Fibroblast of lung (primary cell): Measurements from ENCODE around the gene POTEJ. TPM values are rescaled to one million over a fixed set of nuclear protein-coding genes. Genes with fewer than 3 reads are reported as not detected.
"Not testable (repeated sequence)": the region's sequence is repeated elsewhere in the genome, so short reads cannot be mapped to it uniquely, and the experiment has no call there.

Source experiments
- DNase-seq, 2 donors: peaks; one replicate each; pipeline versions ENCODE4 v3.0.0 to v3.0.0-alpha.2; 2010; ENCODE audit warnings: low read depth in 2 of 2
- H2AFZ ChIP-seq: 2 replicates; pipeline ENCODE4 v1.5.1; 2012; ENCODE audit warnings: low read length, control low read depth, inconsistent platforms
- H3K27ac ChIP-seq: 2 replicates; pipeline ENCODE4 v1.5.1; 2011; ENCODE audit warnings: low read length, control low read depth; ENCODE audit not compliant: insufficient read depth
- H3K27me3 ChIP-seq: 2 replicates; pipeline ENCODE4 v1.5.1; 2011; ENCODE audit warnings: mild to moderate bottlenecking, low read length; ENCODE audit not compliant: control insufficient read depth, insufficient read depth
- H3K36me3 ChIP-seq: 2 replicates; pipeline ENCODE4 v1.5.1; 2011; ENCODE audit warnings: low read length; ENCODE audit not compliant: control insufficient read depth, insufficient read depth
- H3K4me1 ChIP-seq: 2 replicates; pipeline ENCODE4 v1.5.1; 2011; ENCODE audit warnings: low read length; ENCODE audit not compliant: control insufficient read depth, insufficient read depth; ENCODE audit errors: extremely low read depth
- H3K4me2 ChIP-seq: 2 replicates; pipeline ENCODE4 v1.5.1; 2011; ENCODE audit warnings: low read length, control low read depth; ENCODE audit not compliant: insufficient read depth; ENCODE audit errors: extremely low read depth
- H3K4me3 ChIP-seq, 4 experiments: fragments of 200-600 bp in 1 of 4; sonication (generic) in 1 of 4; replicated peaks in 1 of 4; 2 replicates each; pipeline ENCODE4 v1.5.1; 2011 to 2016; ENCODE audit warnings: low read length in 4 of 4, low read depth in 3 of 4, mild to moderate bottlenecking in 3 of 4, control low read depth in 2 of 4, inconsistent platforms in 1 of 4, mixed read lengths in 1 of 4; ENCODE audit not compliant: insufficient read depth in 1 of 4; ENCODE audit errors: control extremely low read depth in 1 of 4
- H3K79me2 ChIP-seq: 2 replicates; pipeline ENCODE4 v1.5.1; 2012; ENCODE audit warnings: mild to moderate bottlenecking, low read length, inconsistent platforms; ENCODE audit not compliant: control insufficient read depth, insufficient read depth
- H3K9ac ChIP-seq: 2 replicates; pipeline ENCODE4 v1.5.1; 2011; ENCODE audit warnings: mild to moderate bottlenecking, low read length, control low read depth; ENCODE audit not compliant: insufficient read depth
- H3K9me3 ChIP-seq: 2 replicates; pipeline ENCODE4 v1.5.1; 2012; ENCODE audit warnings: low read depth, low read length; ENCODE audit not compliant: control insufficient read depth, insufficient read depth
- H4K20me1 ChIP-seq: 2 replicates; pipeline ENCODE4 v1.5.1; 2011; ENCODE audit warnings: low read length; ENCODE audit not compliant: control insufficient read depth, insufficient read depth; ENCODE audit errors: extremely low read depth
- polyA plus RNA-seq, 2 donors: library from polyadenylated mRNA; depleted of rRNA in 1 of 2; stranded (reverse) in 1 of 2; unstranded in 1 of 2; fragments of >200 nt; gene quantifications; 2 replicates each; pipeline ENCODE4 v1.2.1, GENCODE V29; 2011 to 2012; ENCODE audit warnings: missing spikeins in 1 of 2
- total RNA-seq: library from RNA; depleted of rRNA; stranded (reverse); fragments of >200 nt; gene quantifications from 2 replicates; pipeline ENCODE4 v1.2.1, GENCODE V29; 2014

Gene POTEJ
- total and polyA plus RNA-seq, 2 donors (not counting 1 experiment from before 2014, with no cell fraction given) = not detected

- not testable (repeated sequence) for H3K9ac ChIP-seq, H3K4me3 ChIP-seq, H3K79me2 ChIP-seq, H3K4me1 ChIP-seq, H4K20me1 ChIP-seq, H3K4me2 ChIP-seq, H3K9me3 ChIP-seq, H3K27me3 ChIP-seq, H2AFZ ChIP-seq, H3K27ac ChIP-seq, H3K36me3 ChIP-seq, DNase-seq
Measured at GRCh38 chr2:130599926-130600325, 11.3 kb upstream of the POTEJ start.

- not testable (repeated sequence) for H3K27ac ChIP-seq, H2AFZ ChIP-seq, H3K4me1 ChIP-seq, H3K36me3 ChIP-seq, DNase-seq, H3K27me3 ChIP-seq, H3K4me3 ChIP-seq, H3K9me3 ChIP-seq, H3K4me2 ChIP-seq, H4K20me1 ChIP-seq, H3K79me2 ChIP-seq, H3K9ac ChIP-seq
Measured at GRCh38 chr2:130601648-130602302, 9.5 kb upstream of the POTEJ start.

- not testable (repeated sequence) for DNase-seq, H2AFZ ChIP-seq, H3K9ac ChIP-seq, H4K20me1 ChIP-seq, H3K79me2 ChIP-seq, H3K4me2 ChIP-seq, H3K4me3 ChIP-seq, H3K36me3 ChIP-seq, H3K27ac ChIP-seq, H3K9me3 ChIP-seq, H3K27me3 ChIP-seq, H3K4me1 ChIP-seq
Measured at GRCh38 chr2:130608276-130609001, 2.8 kb upstream of the POTEJ start.

- H3K79me2 ChIP-seq, H3K4me3 ChIP-seq, H3K9ac ChIP-seq, H3K27ac ChIP-seq, H4K20me1 ChIP-seq, DNase-seq, H3K36me3 ChIP-seq, H3K4me1 ChIP-seq, H2AFZ ChIP-seq, H3K4me2 ChIP-seq, H3K27me3 ChIP-seq, H3K9me3 ChIP-seq: not testable (repeated sequence)
Measured at GRCh38 chr2:130609002-130609920, 2.0 kb upstream of the POTEJ start.

GRCh38 chr2:130610486-130610885 is 754 bp upstream of the POTEJ start:
- not testable (repeated sequence) for H3K4me1 ChIP-seq, H3K9me3 ChIP-seq, H3K27me3 ChIP-seq, DNase-seq, H3K4me3 ChIP-seq, H3K9ac ChIP-seq, H3K4me2 ChIP-seq, H3K79me2 ChIP-seq, H4K20me1 ChIP-seq, H2AFZ ChIP-seq, H3K27ac ChIP-seq, H3K36me3 ChIP-seq

GRCh38 chr2:130628784-130629475 is 17.7 kb downstream of the POTEJ start:
- H3K9ac ChIP-seq, H3K4me1 ChIP-seq, DNase-seq, H3K36me3 ChIP-seq, H3K9me3 ChIP-seq, H3K4me2 ChIP-seq, H4K20me1 ChIP-seq, H3K27me3 ChIP-seq, H2AFZ ChIP-seq, H3K79me2 ChIP-seq, H3K4me3 ChIP-seq, H3K27ac ChIP-seq: not testable (repeated sequence)
